ENCODE results near the gene HTRA3. TPM values are rescaled to one million over a fixed set of nuclear protein-coding genes. Genes with fewer than 3 reads are reported as not detected.

Gene HTRA3
- total and polyA plus RNA-seq, 2 donors = 1.5 to 2.1 TPM

GRCh38 chr4:8225706-8226443 lies 43.7 kb upstream of the HTRA3 start:
- peak overlapping the region; percentile 2 to 20 for H3K4me3 ChIP-seq (ENCODE audit: low read length in 2 of 2)
- H3K4me1 ChIP-seq (ENCODE audit: control insufficient read depth in 2 of 2, insufficient read depth in 2 of 2, low read length in 2 of 2) = peaks cover 75 to 92% of the 10 kb centered on the region in 2 donors
- H3K27me3 ChIP-seq (ENCODE audit: control insufficient read depth in 2 of 2, insufficient read depth in 1 of 2, low read length in 1 of 2) = peaks cover 0 to 8% of the 10 kb centered on the region in 2 donors
- peaks cover 50 to 74% of the 10 kb centered on the region in 2 donors for H3K36me3 ChIP-seq (ENCODE audit: control insufficient read depth in 2 of 2, insufficient read depth in 2 of 2, low read length in 1 of 2)
- H3K9me3 ChIP-seq (ENCODE audit: control insufficient read depth in 2 of 2, insufficient read depth in 1 of 2, low read length in 1 of 2) = peaks cover 2 to 21% of the 10 kb centered on the region in 2 donors
- WGBS = 88% methylated on average over 10 of the region's 10 CpGs
- DNase-seq (ENCODE audit: low read depth in 6 of 9, low spot score in 9 of 9) = no peak
- H3K27ac ChIP-seq (ENCODE audit: low read depth in 1 of 2, low read length in 1 of 2) = peak overlapping the region in 1 of 2 donors; percentile 98

- Histone ChIP-seq H3K27ac (ENCODE audit: low read depth in 1 of 2, low read length in 1 of 2) (peak overlapping the region; percentile 84 to 98), H3K4me1 (ENCODE audit: control insufficient read depth in 2 of 2, insufficient read depth in 2 of 2, low read length in 2 of 2) (peaks cover 77 to 97% of the 10 kb centered on the region in 2 donors), H3K9me3 (ENCODE audit: control insufficient read depth in 2 of 2, insufficient read depth in 1 of 2, low read length in 1 of 2) (peaks cover 2 to 25% of the 10 kb centered on the region in 2 donors), H3K36me3 (ENCODE audit: control insufficient read depth in 2 of 2, insufficient read depth in 2 of 2, low read length in 1 of 2) (peaks cover 61 to 78% of the 10 kb centered on the region in 2 donors), H3K4me3 (ENCODE audit: low read length in 2 of 2) (peak overlapping the region in 1 of 2 donors; percentile 10), H3K27me3 (ENCODE audit: control insufficient read depth in 2 of 2, insufficient read depth in 1 of 2, low read length in 1 of 2) (peaks cover 0 to 10% of the 10 kb centered on the region in 2 donors)
- DNase-seq (ENCODE audit: low read depth in 6 of 9, low spot score in 9 of 9) = peak in 2 of 9 donors; percentile 58 to 76
- WGBS = 26% methylated on average over 31 of the region's 31 CpGs
Observed at GRCh38 chr4:8227201-8227770, 42.3 kb upstream of the HTRA3 start.

GRCh38 chr4:8227771-8228318 lies 41.7 kb upstream of the HTRA3 start:
- peaks cover 65 to 79% of the 10 kb centered on the region in 2 donors for H3K36me3 ChIP-seq (ENCODE audit: control insufficient read depth in 2 of 2, insufficient read depth in 2 of 2, low read length in 1 of 2)
- peaks cover 2 to 28% of the 10 kb centered on the region in 2 donors for H3K9me3 ChIP-seq (ENCODE audit: control insufficient read depth in 2 of 2, insufficient read depth in 1 of 2, low read length in 1 of 2)
- 77% methylated on average over 27 of the region's 27 CpGs for WGBS
- H3K4me3 ChIP-seq (ENCODE audit: low read length in 2 of 2) = peak overlapping the region in 1 of 2 donors; percentile 57
- peaks cover 0 to 10% of the 10 kb centered on the region in 2 donors for H3K27me3 ChIP-seq (ENCODE audit: control insufficient read depth in 2 of 2, insufficient read depth in 1 of 2, low read length in 1 of 2)
- peak overlapping the region; percentile 84 to 98 for H3K27ac ChIP-seq (ENCODE audit: low read depth in 1 of 2, low read length in 1 of 2)
- H3K4me1 ChIP-seq (ENCODE audit: control insufficient read depth in 2 of 2, insufficient read depth in 2 of 2, low read length in 2 of 2) = peaks cover 79 to 97% of the 10 kb centered on the region in 2 donors
- peak in 1 of 9 donors; percentile 43 for DNase-seq (ENCODE audit: low read depth in 6 of 9, low spot score in 9 of 9)

GRCh38 chr4:8228319-8229250 lies 41.0 kb upstream of the HTRA3 start:
- H3K4me1 ChIP-seq (ENCODE audit: control insufficient read depth in 2 of 2, insufficient read depth in 2 of 2, low read length in 2 of 2) = peaks cover 74 to 95% of the 10 kb centered on the region in 2 donors
- peak; percentile 86 to 99 (median 93) for DNase-seq (ENCODE audit: low read depth in 6 of 9, low spot score in 9 of 9)
- peaks cover 7 to 31% of the 10 kb centered on the region in 2 donors for H3K9me3 ChIP-seq (ENCODE audit: control insufficient read depth in 2 of 2, insufficient read depth in 1 of 2, low read length in 1 of 2)
- WGBS = 20% methylated on average over 39 of the region's 39 CpGs
- peak overlapping the region; percentile 95 to 98 for H3K27ac ChIP-seq (ENCODE audit: low read depth in 1 of 2, low read length in 1 of 2)
- H3K27me3 ChIP-seq (ENCODE audit: control insufficient read depth in 2 of 2, insufficient read depth in 1 of 2, low read length in 1 of 2) = peaks cover 0 to 10% of the 10 kb centered on the region in 2 donors
- H3K4me3 ChIP-seq (ENCODE audit: low read length in 2 of 2) = peak overlapping the region; percentile 53 to 57
- peaks cover 65 to 79% of the 10 kb centered on the region in 2 donors for H3K36me3 ChIP-seq (ENCODE audit: control insufficient read depth in 2 of 2, insufficient read depth in 2 of 2, low read length in 1 of 2)

- H3K4me1 ChIP-seq (ENCODE audit: control insufficient read depth in 2 of 2, insufficient read depth in 2 of 2, low read length in 2 of 2) = peaks cover 68 to 89% of the 10 kb centered on the region in 2 donors
- WGBS = 64% methylated on average over 17 of the region's 17 CpGs
- peak in 2 of 9 donors; percentile 76 to 82 for DNase-seq (ENCODE audit: low read depth in 6 of 9, low spot score in 9 of 9)
- H3K36me3 ChIP-seq (ENCODE audit: control insufficient read depth in 2 of 2, insufficient read depth in 2 of 2, low read length in 1 of 2) = peaks cover 65 to 79% of the 10 kb centered on the region in 2 donors
- H3K27me3 ChIP-seq (ENCODE audit: control insufficient read depth in 2 of 2, insufficient read depth in 1 of 2, low read length in 1 of 2) = peaks cover 0 to 10% of the 10 kb centered on the region in 2 donors
- peak overlapping the region; percentile 53 to 57 for H3K4me3 ChIP-seq (ENCODE audit: low read length in 2 of 2)
- H3K27ac ChIP-seq (ENCODE audit: low read depth in 1 of 2, low read length in 1 of 2) = peak overlapping the region; percentile 95 to 98
- H3K9me3 ChIP-seq (ENCODE audit: control insufficient read depth in 2 of 2, insufficient read depth in 1 of 2, low read length in 1 of 2) = peaks cover 8 to 27% of the 10 kb centered on the region in 2 donors
Observed at GRCh38 chr4:8229331-8229975, 40.1 kb upstream of the HTRA3 start.

GRCh38 chr4:8230033-8230432 lies 39.5 kb upstream of the HTRA3 start:
- peaks cover 0 to 10% of the 10 kb centered on the region in 2 donors for H3K27me3 ChIP-seq (ENCODE audit: control insufficient read depth in 2 of 2, insufficient read depth in 1 of 2, low read length in 1 of 2)
- peaks cover 65 to 79% of the 10 kb centered on the region in 2 donors for H3K36me3 ChIP-seq (ENCODE audit: control insufficient read depth in 2 of 2, insufficient read depth in 2 of 2, low read length in 1 of 2)
- 94% methylated on average over 11 of the region's 11 CpGs for WGBS
- H3K4me1 ChIP-seq (ENCODE audit: control insufficient read depth in 2 of 2, insufficient read depth in 2 of 2, low read length in 2 of 2) = peaks cover 67 to 89% of the 10 kb centered on the region in 2 donors
- peaks cover 8 to 26% of the 10 kb centered on the region in 2 donors for H3K9me3 ChIP-seq (ENCODE audit: control insufficient read depth in 2 of 2, insufficient read depth in 1 of 2, low read length in 1 of 2)
- peak overlapping the region; percentile 72 to 98 for H3K27ac ChIP-seq (ENCODE audit: low read depth in 1 of 2, low read length in 1 of 2)
- H3K4me3 ChIP-seq (ENCODE audit: low read length in 2 of 2) = peak overlapping the region; percentile 53 to 57
- no peak for DNase-seq (ENCODE audit: low read depth in 6 of 9, low spot score in 9 of 9)

GRCh38 chr4:8230891-8231290 lies 38.7 kb upstream of the HTRA3 start:
- peaks cover 0 to 10% of the 10 kb centered on the region in 2 donors for H3K27me3 ChIP-seq (ENCODE audit: control insufficient read depth in 2 of 2, insufficient read depth in 1 of 2, low read length in 1 of 2)
- H3K4me3 ChIP-seq (ENCODE audit: low read length in 2 of 2) = peak overlapping the region; percentile 53 to 57
- no peak for DNase-seq (ENCODE audit: low read depth in 6 of 9, low spot score in 9 of 9)
- 97% methylated on average over 10 of the region's 10 CpGs for WGBS
- H3K27ac ChIP-seq (ENCODE audit: low read depth in 1 of 2, low read length in 1 of 2) = peak overlapping the region; percentile 10 to 98
- peaks cover 67 to 89% of the 10 kb centered on the region in 2 donors for H3K4me1 ChIP-seq (ENCODE audit: control insufficient read depth in 2 of 2, insufficient read depth in 2 of 2, low read length in 2 of 2)
- peaks cover 71 to 79% of the 10 kb centered on the region in 2 donors for H3K36me3 ChIP-seq (ENCODE audit: control insufficient read depth in 2 of 2, insufficient read depth in 2 of 2, low read length in 1 of 2)
- H3K9me3 ChIP-seq (ENCODE audit: control insufficient read depth in 2 of 2, insufficient read depth in 1 of 2, low read length in 1 of 2) = peaks cover 8 to 32% of the 10 kb centered on the region in 2 donors

- H3K36me3 ChIP-seq (ENCODE audit: control insufficient read depth in 2 of 2, insufficient read depth in 2 of 2, low read length in 1 of 2) = peaks cover 72 to 80% of the 10 kb centered on the region in 2 donors
- H3K9me3 ChIP-seq (ENCODE audit: control insufficient read depth in 2 of 2, insufficient read depth in 1 of 2, low read length in 1 of 2) = peaks cover 8 to 32% of the 10 kb centered on the region in 2 donors
- H3K4me3 ChIP-seq (ENCODE audit: low read length in 2 of 2) = peak overlapping the region in 1 of 2 donors; percentile 57
- peak overlapping the region in 1 of 2 donors; percentile 98 for H3K27ac ChIP-seq (ENCODE audit: low read depth in 1 of 2, low read length in 1 of 2)
- H3K27me3 ChIP-seq (ENCODE audit: control insufficient read depth in 2 of 2, insufficient read depth in 1 of 2, low read length in 1 of 2) = peaks cover 0 to 10% of the 10 kb centered on the region in 2 donors
- WGBS = 97% methylated on average over 21 of the region's 21 CpGs
- no peak for DNase-seq (ENCODE audit: low read depth in 6 of 9, low spot score in 9 of 9)
- H3K4me1 ChIP-seq (ENCODE audit: control insufficient read depth in 2 of 2, insufficient read depth in 2 of 2, low read length in 2 of 2) = peaks cover 67 to 89% of the 10 kb centered on the region in 2 donors
Observed at GRCh38 chr4:8231551-8232049, 38.0 kb upstream of the HTRA3 start.

Data from thymus (tissue), 11 donors.